Tibial nerve (tissue), 4 donors: Measurements from ENCODE around the gene PLPP3.

Source experiments
- EP300 ChIP-seq, 2 donors: sonication (generic); formaldehyde crosslinking; IDR thresholded peaks; one replicate each; pipeline ENCODE4 v1.6.1; 2017; ENCODE audit warnings: antibody characterized with exemption in 2 of 2, mild to moderate bottlenecking in 1 of 2
- POLR2A ChIP-seq, 2 donors: fragments of 450-650 bp; IDR thresholded peaks; one replicate each; pipeline ENCODE4 v1.6.1; 2017; ENCODE audit warnings: antibody characterized with exemption in 2 of 2, mild to moderate bottlenecking in 2 of 2, moderate library complexity in 2 of 2
- TF ChIP-seq, protein P1 (sequence below), 5 experiments: fragments of 200-600 bp in 3 of 5; fragments of 450-650 bp in 2 of 5; sonication (generic) in 3 of 5; IDR thresholded peaks; one replicate each; pipeline ENCODE4 v1.5.1; 2016 to 2019; ENCODE audit warnings: antibody characterized with exemption in 5 of 5, mild to moderate bottlenecking in 3 of 5, moderate library complexity in 2 of 5

GRCh38 chr1:56481140-56481694 is 98.1 kb downstream of the PLPP3 start:
- no peak for TF ChIP-seq EP300 (IDR thresholded peaks at IDR 0.05)
- TF ChIP-seq, protein P1, sequence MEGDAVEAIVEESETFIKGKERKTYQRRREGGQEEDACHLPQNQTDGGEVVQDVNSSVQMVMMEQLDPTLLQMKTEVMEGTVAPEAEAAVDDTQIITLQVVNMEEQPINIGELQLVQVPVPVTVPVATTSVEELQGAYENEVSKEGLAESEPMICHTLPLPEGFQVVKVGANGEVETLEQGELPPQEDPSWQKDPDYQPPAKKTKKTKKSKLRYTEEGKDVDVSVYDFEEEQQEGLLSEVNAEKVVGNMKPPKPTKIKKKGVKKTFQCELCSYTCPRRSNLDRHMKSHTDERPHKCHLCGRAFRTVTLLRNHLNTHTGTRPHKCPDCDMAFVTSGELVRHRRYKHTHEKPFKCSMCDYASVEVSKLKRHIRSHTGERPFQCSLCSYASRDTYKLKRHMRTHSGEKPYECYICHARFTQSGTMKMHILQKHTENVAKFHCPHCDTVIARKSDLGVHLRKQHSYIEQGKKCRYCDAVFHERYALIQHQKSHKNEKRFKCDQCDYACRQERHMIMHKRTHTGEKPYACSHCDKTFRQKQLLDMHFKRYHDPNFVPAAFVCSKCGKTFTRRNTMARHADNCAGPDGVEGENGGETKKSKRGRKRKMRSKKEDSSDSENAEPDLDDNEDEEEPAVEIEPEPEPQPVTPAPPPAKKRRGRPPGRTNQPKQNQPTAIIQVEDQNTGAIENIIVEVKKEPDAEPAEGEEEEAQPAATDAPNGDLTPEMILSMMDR (IDR thresholded peaks at IDR 0.05), result no peak
- TF ChIP-seq POLR2A (IDR thresholded peaks at IDR 0.05), result no peak
